HCT116 (cell line): ENCODE results near the gene EPS8L2. TPM values are rescaled to one million over a fixed set of nuclear protein-coding genes. Genes with fewer than 3 reads are reported as not detected.
A peak's percentile ranks its signal among the peaks of the same experiment; 100 is the strongest.

ENCODE experiments used
- ATAC-seq: fragments of 200-7000 bp; cut with Tn5 transposase; 2 replicates; pipeline ENCODE4 v1.9.1; 2020; ENCODE audit warnings: mild to moderate bottlenecking, moderate library complexity
- BruUV-seq: library from RNA; stranded (reverse); fragments of 400-500 nt; replicated peaks from 2 replicates; lab custom pipeline; 2021; lab: Mats Ljungman, UMichigan
- CTCF ChIA-PET: fragments of 300-600 bp; sonication (Branson Sonifier 250); formaldehyde crosslinking; loops from one replicate; lab custom pipeline; 2021; ENCODE audit warnings: antibody characterized with exemption; lab: Charles Lee
- POLR2A ChIA-PET: fragments of 300-600, 350-600 bp; sonication (Branson Sonifier 250); formaldehyde crosslinking; loops from one replicate; lab custom pipeline; 2021; ENCODE audit warnings: antibody characterized with exemption; lab: Charles Lee
- RAD21 ChIA-PET, 2 experiments: fragments of 300-600 bp; sonication (Branson Sonifier 250); formaldehyde crosslinking; loops; one replicate each; lab custom pipeline; 2023; ENCODE audit warnings: low total read pairs in 2 of 2; ENCODE audit not compliant: uncharacterized antibody in 2 of 2, unreplicated experiment in 2 of 2, low non-redundant PET in 1 of 2; lab: Charles Lee
- DNase-seq: peaks from one replicate; pipeline ENCODE4 v3.0.0-alpha.2; 2010; ENCODE audit warnings: low read depth, low spot score
- H2AFZ ChIP-seq: fragments of 200-600 bp; shearing (Covaris generic), sonication (generic); 2 replicates; pipeline ENCODE4 v1.6.1; 2017; ENCODE audit warnings: low read depth, mixed run types, mixed read lengths, antibody characterized with exemption, low read length; ENCODE audit not compliant: poor library complexity, severe bottlenecking
- H3K27ac ChIP-seq: 2 replicates; pipeline ENCODE4 v1.5.1; 2012; ENCODE audit warnings: low read depth, low read length
- H3K27me3 ChIP-seq: fragments of 200-600 bp; sonication (generic); 2 replicates; pipeline ENCODE4 v1.6.1; 2016; ENCODE audit warnings: mixed run types, low read length, mixed read lengths; ENCODE audit not compliant: insufficient read depth
- H3K36me3 ChIP-seq, 2 experiments: fragments of 200-500 bp in 1 of 2; fragments of 200-600 bp in 1 of 2; sonication (Bioruptor generic) in 1 of 2; sonication (generic) in 1 of 2; 2 replicates each; pipeline versions ENCODE4 v1.5.1 to v1.6.1; 2014 to 2016; ENCODE audit warnings: low read length in 2 of 2, inconsistent platforms in 1 of 2, mixed read lengths in 1 of 2, mixed run types in 1 of 2; ENCODE audit not compliant: insufficient read depth in 2 of 2, control insufficient read depth in 1 of 2
- H3K4me1 ChIP-seq, 2 experiments: fragments of 200-600 bp in 1 of 2; sonication (generic) in 1 of 2; 2 replicates each; pipeline versions ENCODE4 v1.5.1 to v1.6.1; 2012 to 2017; ENCODE audit warnings: low read length in 2 of 2, inconsistent platforms in 1 of 2, mild to moderate bottlenecking in 1 of 2, mixed read lengths in 1 of 2, mixed run types in 1 of 2, moderate library complexity in 1 of 2; ENCODE audit not compliant: insufficient read depth in 2 of 2, control insufficient read depth in 1 of 2
- H3K4me2 ChIP-seq: fragments of 200-600 bp; sonication (generic); 2 replicates; pipeline ENCODE4 v1.6.1; 2017; ENCODE audit warnings: mixed run types, low read length, mixed read lengths
- H3K4me3 ChIP-seq, 2 experiments: fragments of 200-600 bp in 1 of 2; sonication (generic) in 1 of 2; replicated peaks in 1 of 2; 2 replicates each; pipeline ENCODE4 v1.5.1; 2011 to 2016; ENCODE audit warnings: low read length in 2 of 2, control low read depth in 1 of 2, low read depth in 1 of 2, mild to moderate bottlenecking in 1 of 2, mixed read lengths in 1 of 2, mixed run types in 1 of 2
- H3K79me2 ChIP-seq: fragments of 200-600 bp; sonication (generic); 2 replicates; pipeline ENCODE4 v1.6.1; 2017; ENCODE audit warnings: mild to moderate bottlenecking, mixed run types, low read length, moderate library complexity, mixed read lengths; ENCODE audit not compliant: insufficient read depth
- H3K9ac ChIP-seq: fragments of 200-600 bp; sonication (generic); 2 replicates; pipeline ENCODE4 v1.6.1; 2016; ENCODE audit warnings: low read length, mixed read lengths
- H3K9me2 ChIP-seq: fragments of 200-600 bp; sonication (generic), shearing (Covaris generic); 2 replicates; pipeline ENCODE4 v1.6.1; 2017; ENCODE audit warnings: mixed run types, mild to moderate bottlenecking, moderate library complexity; ENCODE audit not compliant: insufficient read depth
- H3K9me3 ChIP-seq, 2 experiments: fragments of 200-500 bp in 1 of 2; fragments of 200-600 bp in 1 of 2; sonication (Bioruptor generic) in 1 of 2; sonication (generic) in 1 of 2; 2 replicates each; pipeline ENCODE4 v1.6.1; 2014 to 2017; ENCODE audit warnings: low read length in 2 of 2, mixed read lengths in 2 of 2, inconsistent platforms in 1 of 2, low read depth in 1 of 2, mild to moderate bottlenecking in 1 of 2, mixed run types in 1 of 2, moderate library complexity in 1 of 2; ENCODE audit not compliant: control insufficient read depth in 1 of 2, insufficient read depth in 1 of 2
- H4K20me1 ChIP-seq: fragments of 200-600 bp; sonication (generic), shearing (Covaris generic); 2 replicates; pipeline ENCODE4 v1.6.1; 2017; ENCODE audit warnings: mixed run types, mild to moderate bottlenecking, moderate library complexity; ENCODE audit not compliant: insufficient read depth
- EGR1 ChIP-seq: IDR thresholded peaks from 2 replicates; pipeline ENCODE4 v1.6.1; 2012; ENCODE audit warnings: low read depth
- EZH2phosphoT487 ChIP-seq: fragments of 200-600 bp; IDR thresholded peaks from 2 replicates; pipeline ENCODE4 v1.6.1; 2018; ENCODE audit warnings: antibody characterized with exemption, borderline replicate concordance
- POLR2AphosphoS5 ChIP-seq: IDR thresholded peaks from 2 replicates; pipeline ENCODE4 v1.6.1; 2011; ENCODE audit warnings: mild to moderate bottlenecking, low read depth, low read length, moderate library complexity
- RAD21 ChIP-seq: IDR thresholded peaks from 2 replicates; pipeline ENCODE4 v1.6.1; 2012; ENCODE audit warnings: low read depth, mild to moderate bottlenecking
- SRF ChIP-seq: IDR thresholded peaks from 2 replicates; pipeline ENCODE4 v1.6.1; 2012; ENCODE audit warnings: low read depth
- ZNF274 ChIP-seq: fragments of 200-500 bp; sonication (Bioruptor generic); IDR thresholded peaks from 2 replicates; pipeline ENCODE4 v1.6.1; 2014; ENCODE audit warnings: mild to moderate bottlenecking, low read depth, low read length, inconsistent platforms
- intact Hi-C: fragments of 100-400 bp; cut with micrococcal nuclease; formaldehyde crosslinking; loops from 2 replicates; pipeline ENCODE4 v1.10.0; 2022
- total RNA-seq: library from RNA; stranded (reverse); gene quantifications from one replicate; pipeline ENCODE4 v1.2.1, GENCODE V29; 2021; ENCODE audit not compliant: unreplicated experiment
- TF ChIP-seq, protein P1 (sequence below): IDR thresholded peaks from 2 replicates; pipeline ENCODE4 v1.6.1; 2012

The EPS8L2 gene
- total RNA-seq, 1 experiment from 2014 or later = 157 TPM

GRCh38 chr11:766936-767210 lies 60.8 kb downstream of the EPS8L2 start:
- no peaks in the 10 kb centered on the region for H3K9me2 ChIP-seq
- peaks cover 5% of the 10 kb centered on the region; the same call in 1 of the 2 replicates for H4K20me1 ChIP-seq
- no peak for ATAC-seq
- H3K4me2 ChIP-seq = no peak overlapping the region
- H3K79me2 ChIP-seq = peaks cover 21% of the 10 kb centered on the region
- ChIA-PET CTCF (interaction anchor here (0.6 kb wide), 1 partner anchor 12 kb away, joined by 3 read pairs; no protein-coding TSS in a partner anchor), POLR2A (no interaction called here), RAD21 (no interaction called here)
- intact Hi-C loops = no loop called here
- peaks cover 26 to 61% of the 10 kb centered on the region in 2 experiments for H3K36me3 ChIP-seq
- H3K9ac ChIP-seq = no peak overlapping the region
- no TSS peak for BruUV-seq
- H3K4me3 ChIP-seq = no peak overlapping the region
- H3K27ac ChIP-seq = peak overlapping the region; percentile 45; the same call in 1 of the 2 replicates
- H2AFZ ChIP-seq = no peak overlapping the region
- no peaks in the 10 kb centered on the region for H3K9me3 ChIP-seq
- TF ChIP-seq ZNF274 = no peak
- no peak for TF ChIP-seq SRF
- no peak for TF ChIP-seq POLR2AphosphoS5
- TF ChIP-seq, all 23 proteins: peak for 0
- no peak for DNase-seq
- Histone ChIP-seq H3K27me3 (no peaks in the 10 kb centered on the region), H3K4me1 (peaks cover 16 to 43% of the 10 kb centered on the region in 2 experiments)

DNA sequence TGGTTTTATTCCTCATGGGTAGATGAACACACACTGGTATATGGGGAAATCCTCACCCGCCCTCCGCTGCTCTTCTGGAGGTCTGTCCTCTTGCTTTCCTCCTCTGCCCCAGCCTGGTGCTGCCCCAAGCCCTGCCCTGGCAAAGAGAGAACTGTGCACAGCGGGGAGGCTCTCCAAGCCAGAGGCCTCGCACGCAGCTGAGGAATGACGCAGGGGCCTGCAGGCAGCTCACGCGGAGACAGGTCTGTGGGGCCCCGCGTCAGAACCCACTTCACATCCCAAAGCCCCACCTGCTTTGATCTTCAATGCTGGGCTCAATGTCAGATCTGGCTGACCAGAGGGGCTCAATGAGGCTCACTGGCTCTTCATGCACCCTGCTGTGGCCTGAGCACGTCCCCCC lies 61.2 kb downstream of the EPS8L2 start:
- Histone ChIP-seq H3K27me3 (no peaks in the 10 kb centered on the region), H3K27ac (0 out of 2 replicates have a peak overlapping the region, but pooled peaks have one; percentile 45), H3K36me3 (peaks cover 26 to 62% of the 10 kb centered on the region in 2 experiments), H3K79me2 (peaks cover 24% of the 10 kb centered on the region), H3K9me2 (no peaks in the 10 kb centered on the region), H3K9me3 (no peaks in the 10 kb centered on the region), H3K4me1 (peaks cover 13 to 39% of the 10 kb centered on the region in 2 experiments), H2AFZ (no peak overlapping the region), H3K9ac (no peak overlapping the region)
- intact Hi-C loops = no loop called here
- RAD21 ChIA-PET = no interaction called here
- BruUV-seq = TSS peak; percentile 29
- POLR2A ChIA-PET = no interaction called here
- TF ChIP-seq EGR1 = no peak
- TF ChIP-seq, protein P1, sequence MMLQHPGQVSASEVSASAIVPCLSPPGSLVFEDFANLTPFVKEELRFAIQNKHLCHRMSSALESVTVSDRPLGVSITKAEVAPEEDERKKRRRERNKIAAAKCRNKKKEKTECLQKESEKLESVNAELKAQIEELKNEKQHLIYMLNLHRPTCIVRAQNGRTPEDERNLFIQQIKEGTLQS = no peak
- no peak for TF ChIP-seq EZH2phosphoT487
- TF ChIP-seq RAD21 = no peak
- TF ChIP-seq, all 23 proteins: peak for 0
- no peak for ATAC-seq
- DNase-seq = no peak
- CTCF ChIA-PET = no interaction called here
- H3K4me2 ChIP-seq = no peak overlapping the region
- H3K4me3 ChIP-seq = no peak overlapping the region
- H4K20me1 ChIP-seq = peaks cover 5% of the 10 kb centered on the region; the same call in 1 of the 2 replicates
